ENCODE data around the gene MYO16. TPM values are rescaled to one million over a fixed set of nuclear protein-coding genes. Genes with fewer than 3 reads are reported as not detected.

The MYO16 gene
- total and polyA plus RNA-seq, 2 experiments from 2014 or later: 0.02 to 0.15 TPM

GRCh38 chr13:108996430-108996829, 367.0 kb downstream of the MYO16 start:
- Histone ChIP-seq H3K9me3 (ENCODE audit: low read depth) (no peaks in the 10 kb centered on the region), H3K27ac (no peak overlapping the region), H3K27me3 (no peaks in the 10 kb centered on the region), H3K4me1 (ENCODE audit: low read depth) (no peaks in the 10 kb centered on the region), H3K4me3 (no peak overlapping the region), H3K36me3 (no peaks in the 10 kb centered on the region)
- DNase-seq (ENCODE audit: low read depth in 1 of 2, low spot score in 1 of 2): no peak
- TF ChIP-seq, protein P1, sequence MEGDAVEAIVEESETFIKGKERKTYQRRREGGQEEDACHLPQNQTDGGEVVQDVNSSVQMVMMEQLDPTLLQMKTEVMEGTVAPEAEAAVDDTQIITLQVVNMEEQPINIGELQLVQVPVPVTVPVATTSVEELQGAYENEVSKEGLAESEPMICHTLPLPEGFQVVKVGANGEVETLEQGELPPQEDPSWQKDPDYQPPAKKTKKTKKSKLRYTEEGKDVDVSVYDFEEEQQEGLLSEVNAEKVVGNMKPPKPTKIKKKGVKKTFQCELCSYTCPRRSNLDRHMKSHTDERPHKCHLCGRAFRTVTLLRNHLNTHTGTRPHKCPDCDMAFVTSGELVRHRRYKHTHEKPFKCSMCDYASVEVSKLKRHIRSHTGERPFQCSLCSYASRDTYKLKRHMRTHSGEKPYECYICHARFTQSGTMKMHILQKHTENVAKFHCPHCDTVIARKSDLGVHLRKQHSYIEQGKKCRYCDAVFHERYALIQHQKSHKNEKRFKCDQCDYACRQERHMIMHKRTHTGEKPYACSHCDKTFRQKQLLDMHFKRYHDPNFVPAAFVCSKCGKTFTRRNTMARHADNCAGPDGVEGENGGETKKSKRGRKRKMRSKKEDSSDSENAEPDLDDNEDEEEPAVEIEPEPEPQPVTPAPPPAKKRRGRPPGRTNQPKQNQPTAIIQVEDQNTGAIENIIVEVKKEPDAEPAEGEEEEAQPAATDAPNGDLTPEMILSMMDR (IDR thresholded peaks at IDR 0.05; ENCODE audit: low read depth, low read length): no peak

DNA sequence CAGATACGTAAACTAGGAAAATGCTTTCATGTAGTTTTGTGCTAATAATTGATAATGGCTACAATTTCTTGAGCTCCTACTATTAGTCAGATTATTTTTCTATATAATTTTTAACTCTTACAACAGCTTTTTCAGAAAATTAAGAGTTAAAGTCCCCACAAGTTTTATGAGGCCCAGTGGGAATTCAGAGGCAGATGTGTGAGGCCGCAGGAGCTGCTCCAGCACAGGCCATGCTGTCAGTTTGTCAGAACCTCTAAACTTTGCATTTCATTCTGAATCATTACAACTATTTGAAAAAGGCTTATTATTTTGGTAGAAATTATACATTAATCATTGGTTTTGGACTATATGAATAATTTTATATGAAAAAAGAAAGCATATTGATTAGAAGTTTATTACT, 370.8 kb downstream of the MYO16 start:
- H3K27me3 ChIP-seq: no peaks in the 10 kb centered on the region
- H3K36me3 ChIP-seq: no peaks in the 10 kb centered on the region
- H3K9me3 ChIP-seq (ENCODE audit: low read depth): no peaks in the 10 kb centered on the region
- peak in 1 of 2 donors; percentile 5 for DNase-seq (ENCODE audit: low read depth in 1 of 2, low spot score in 1 of 2)
- TF ChIP-seq, protein P1 (IDR thresholded peaks at IDR 0.05; ENCODE audit: low read depth, low read length): no peak
- no peak overlapping the region for H3K27ac ChIP-seq
- H3K4me1 ChIP-seq (ENCODE audit: low read depth): no peaks in the 10 kb centered on the region
- no peak overlapping the region for H3K4me3 ChIP-seq

- H3K9me3 ChIP-seq (ENCODE audit: low read depth): no peaks in the 10 kb centered on the region
- no peak for DNase-seq (ENCODE audit: low read depth in 1 of 2, low spot score in 1 of 2)
- H3K27me3 ChIP-seq: no peaks in the 10 kb centered on the region
- no peaks in the 10 kb centered on the region for H3K36me3 ChIP-seq
- no peak overlapping the region for H3K4me3 ChIP-seq
- no peak overlapping the region for H3K27ac ChIP-seq
- H3K4me1 ChIP-seq (ENCODE audit: low read depth): no peaks in the 10 kb centered on the region
- TF ChIP-seq, protein P1 (IDR thresholded peaks at IDR 0.05; ENCODE audit: low read depth, low read length): no peak
Observed at GRCh38 chr13:109002934-109003333, 373.5 kb downstream of the MYO16 start.

DNA sequence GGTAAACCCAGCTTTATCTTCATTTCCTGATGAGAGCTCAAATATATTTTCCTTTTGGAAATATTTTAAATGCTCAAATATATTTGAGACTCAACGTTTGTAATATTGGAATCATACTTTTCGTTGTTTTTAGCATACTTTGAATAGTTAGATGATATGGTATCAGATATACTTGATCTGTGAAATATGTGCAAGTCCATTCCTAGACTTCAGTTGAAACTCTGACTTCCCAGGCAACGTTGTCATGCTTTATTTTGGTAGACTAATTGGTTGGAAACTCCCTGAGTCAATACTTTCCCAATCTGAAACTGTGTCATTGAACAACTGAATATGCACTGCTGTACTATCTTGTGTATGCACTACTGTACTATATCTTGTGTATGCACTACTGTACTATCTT, 378.5 kb downstream of the MYO16 start:
- Histone ChIP-seq H3K4me1 (ENCODE audit: low read depth) (peaks cover 8% of the 10 kb centered on the region), H3K27ac (no peak overlapping the region), H3K9me3 (ENCODE audit: low read depth) (no peaks in the 10 kb centered on the region), H3K4me3 (no peak overlapping the region), H3K36me3 (no peaks in the 10 kb centered on the region), H3K27me3 (no peaks in the 10 kb centered on the region)
- DNase-seq (ENCODE audit: low read depth in 1 of 2, low spot score in 1 of 2): no peak
- TF ChIP-seq, protein P1 (IDR thresholded peaks at IDR 0.05; ENCODE audit: low read depth, low read length): no peak

DNA sequence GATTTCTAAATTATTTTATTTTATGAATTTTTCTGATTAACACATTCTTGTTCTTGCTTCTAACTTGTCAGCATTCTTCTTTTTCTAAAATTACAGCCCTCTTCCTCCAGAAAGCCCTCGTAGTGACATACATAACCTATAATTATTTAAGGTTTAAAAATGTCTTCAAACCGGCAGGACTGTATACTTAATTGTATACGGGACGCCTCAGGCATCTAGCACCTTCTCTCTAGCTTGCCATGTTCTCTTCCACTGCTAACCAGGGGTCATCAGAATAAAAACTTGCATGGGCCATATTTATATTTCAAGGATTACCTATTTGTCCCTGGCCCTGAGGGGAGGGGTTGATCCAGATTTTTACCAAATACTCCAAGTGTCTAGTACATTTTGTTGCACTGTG, 380.3 kb downstream of the MYO16 start:
- no peaks in the 10 kb centered on the region for H3K9me3 ChIP-seq (ENCODE audit: low read depth)
- H3K4me1 ChIP-seq (ENCODE audit: low read depth): peaks cover 8% of the 10 kb centered on the region
- H3K4me3 ChIP-seq: no peak overlapping the region
- no peaks in the 10 kb centered on the region for H3K36me3 ChIP-seq
- no peak overlapping the region for H3K27ac ChIP-seq
- no peak for DNase-seq (ENCODE audit: low read depth in 1 of 2, low spot score in 1 of 2)
- H3K27me3 ChIP-seq: no peaks in the 10 kb centered on the region
- TF ChIP-seq, protein P1 (IDR thresholded peaks at IDR 0.05; ENCODE audit: low read depth, low read length): no peak

GRCh38 chr13:109010912-109011311, 381.5 kb downstream of the MYO16 start:
- H3K27ac ChIP-seq: no peak overlapping the region
- no peaks in the 10 kb centered on the region for H3K9me3 ChIP-seq (ENCODE audit: low read depth)
- DNase-seq (ENCODE audit: low read depth in 1 of 2, low spot score in 1 of 2): peak in 1 of 2 donors; percentile 22
- no peaks in the 10 kb centered on the region for H3K27me3 ChIP-seq
- TF ChIP-seq, protein P1 (IDR thresholded peaks at IDR 0.05; ENCODE audit: low read depth, low read length): no peak
- H3K4me1 ChIP-seq (ENCODE audit: low read depth): peaks cover 8% of the 10 kb centered on the region
- H3K36me3 ChIP-seq: no peaks in the 10 kb centered on the region
- no peak overlapping the region for H3K4me3 ChIP-seq
